ENCODE results near the gene SLC39A7.

DNA sequence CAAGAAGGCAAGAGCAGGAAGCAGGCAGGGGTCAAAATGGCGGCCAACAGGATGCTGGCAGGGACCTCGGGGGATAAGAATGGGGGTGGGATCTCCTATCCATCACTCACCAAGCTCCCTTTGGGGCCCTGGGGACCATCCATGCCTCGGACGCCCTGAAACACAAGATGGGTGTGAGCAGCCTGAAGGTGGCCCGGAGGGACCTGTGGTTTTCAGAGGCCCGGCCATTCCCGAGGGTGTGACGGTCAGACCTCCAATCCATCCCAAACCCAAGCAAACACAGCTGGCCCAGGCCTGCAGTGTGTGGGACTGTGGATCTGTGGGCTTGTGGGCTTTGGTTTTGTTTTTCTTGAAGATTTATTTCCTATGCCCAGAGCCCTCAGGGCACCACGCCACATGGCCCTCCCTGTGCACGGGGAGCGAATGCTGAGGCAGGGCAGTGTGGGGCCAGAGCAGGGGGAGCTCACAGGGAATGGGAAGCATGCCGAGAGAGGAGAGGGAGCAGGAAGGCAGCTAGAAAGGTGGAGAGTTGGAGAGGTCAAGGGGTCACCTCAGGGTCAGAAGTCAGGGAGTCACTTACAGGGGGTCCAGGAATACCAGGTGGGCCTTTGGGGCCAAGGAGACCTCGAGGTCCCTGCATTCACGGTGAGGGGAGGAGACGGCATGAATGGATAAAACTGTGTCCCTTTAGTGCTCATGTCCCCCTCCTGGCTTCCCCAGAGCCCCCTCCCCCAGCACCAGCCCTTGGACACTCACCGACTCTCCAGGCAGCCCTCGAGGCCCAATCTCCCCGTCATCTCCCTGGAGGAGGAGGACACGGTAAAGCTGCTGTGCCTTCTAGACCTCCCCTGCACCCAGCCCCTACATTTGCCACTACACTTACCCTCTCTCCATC is 22.9 kb upstream of the SLC39A7 start:
- TF ChIP-seq SP1 (IDR thresholded peaks at IDR 0.05; ENCODE audit: low read depth) (no peak), JUND (IDR thresholded peaks at IDR 0.05) (no peak), FOSL1 (IDR thresholded peaks at IDR 0.05; ENCODE audit: low read depth) (no peak), POLR2A (IDR thresholded peaks at IDR 0.05; ENCODE audit: borderline replicate concordance, extremely low read depth, insufficient read depth, insufficient read length) (no peak), RAD21 (IDR thresholded peaks at IDR 0.05; ENCODE audit: low read depth) (no peak), TCF7L2 (IDR thresholded peaks at IDR 0.05; ENCODE audit: borderline replicate concordance, extremely low read depth, insufficient read depth, insufficient read length) (no peak), EZH2 (IDR thresholded peaks at IDR 0.05) (no peak), SRF (IDR thresholded peaks at IDR 0.05; ENCODE audit: low read depth) (no peak), EZH2phosphoT487 (IDR thresholded peaks at IDR 0.05; ENCODE audit: borderline replicate concordance) (no peak), POLR2AphosphoS5 (IDR thresholded peaks at IDR 0.05; ENCODE audit: low read depth, low read length) (no peak), ZFX (IDR thresholded peaks at IDR 0.05) (no peak), YY1 (IDR thresholded peaks at IDR 0.05; ENCODE audit: extremely low read depth, insufficient replicate concordance, low read depth, low read length) (no peak)
- TF ChIP-seq, protein P1, sequence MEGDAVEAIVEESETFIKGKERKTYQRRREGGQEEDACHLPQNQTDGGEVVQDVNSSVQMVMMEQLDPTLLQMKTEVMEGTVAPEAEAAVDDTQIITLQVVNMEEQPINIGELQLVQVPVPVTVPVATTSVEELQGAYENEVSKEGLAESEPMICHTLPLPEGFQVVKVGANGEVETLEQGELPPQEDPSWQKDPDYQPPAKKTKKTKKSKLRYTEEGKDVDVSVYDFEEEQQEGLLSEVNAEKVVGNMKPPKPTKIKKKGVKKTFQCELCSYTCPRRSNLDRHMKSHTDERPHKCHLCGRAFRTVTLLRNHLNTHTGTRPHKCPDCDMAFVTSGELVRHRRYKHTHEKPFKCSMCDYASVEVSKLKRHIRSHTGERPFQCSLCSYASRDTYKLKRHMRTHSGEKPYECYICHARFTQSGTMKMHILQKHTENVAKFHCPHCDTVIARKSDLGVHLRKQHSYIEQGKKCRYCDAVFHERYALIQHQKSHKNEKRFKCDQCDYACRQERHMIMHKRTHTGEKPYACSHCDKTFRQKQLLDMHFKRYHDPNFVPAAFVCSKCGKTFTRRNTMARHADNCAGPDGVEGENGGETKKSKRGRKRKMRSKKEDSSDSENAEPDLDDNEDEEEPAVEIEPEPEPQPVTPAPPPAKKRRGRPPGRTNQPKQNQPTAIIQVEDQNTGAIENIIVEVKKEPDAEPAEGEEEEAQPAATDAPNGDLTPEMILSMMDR (IDR thresholded peaks at IDR 0.05 in 2 of 3, conservative IDR thresholded peaks at IDR 0.05 in 1 of 3; ENCODE audit: borderline replicate concordance in 1 of 3, insufficient read depth in 1 of 3, low read depth in 2 of 3, low read length in 2 of 3), result no peak
- TF ChIP-seq, protein P2, sequence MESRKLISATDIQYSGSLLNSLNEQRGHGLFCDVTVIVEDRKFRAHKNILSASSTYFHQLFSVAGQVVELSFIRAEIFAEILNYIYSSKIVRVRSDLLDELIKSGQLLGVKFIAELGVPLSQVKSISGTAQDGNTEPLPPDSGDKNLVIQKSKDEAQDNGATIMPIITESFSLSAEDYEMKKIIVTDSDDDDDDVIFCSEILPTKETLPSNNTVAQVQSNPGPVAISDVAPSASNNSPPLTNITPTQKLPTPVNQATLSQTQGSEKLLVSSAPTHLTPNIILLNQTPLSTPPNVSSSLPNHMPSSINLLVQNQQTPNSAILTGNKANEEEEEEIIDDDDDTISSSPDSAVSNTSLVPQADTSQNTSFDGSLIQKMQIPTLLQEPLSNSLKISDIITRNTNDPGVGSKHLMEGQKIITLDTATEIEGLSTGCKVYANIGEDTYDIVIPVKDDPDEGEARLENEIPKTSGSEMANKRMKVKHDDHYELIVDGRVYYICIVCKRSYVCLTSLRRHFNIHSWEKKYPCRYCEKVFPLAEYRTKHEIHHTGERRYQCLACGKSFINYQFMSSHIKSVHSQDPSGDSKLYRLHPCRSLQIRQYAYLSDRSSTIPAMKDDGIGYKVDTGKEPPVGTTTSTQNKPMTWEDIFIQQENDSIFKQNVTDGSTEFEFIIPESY (IDR thresholded peaks at IDR 0.05; ENCODE audit: extremely low read depth, insufficient replicate concordance, low read length), result no peak
